ENCODE data around the gene REV3L. TPM values are rescaled to one million over a fixed set of nuclear protein-coding genes. Genes with fewer than 3 reads are reported as not detected.

The REV3L gene
- total and polyA plus RNA-seq, 4 donors = 8.8 to 91.4 (median 19.8) TPM

DNA sequence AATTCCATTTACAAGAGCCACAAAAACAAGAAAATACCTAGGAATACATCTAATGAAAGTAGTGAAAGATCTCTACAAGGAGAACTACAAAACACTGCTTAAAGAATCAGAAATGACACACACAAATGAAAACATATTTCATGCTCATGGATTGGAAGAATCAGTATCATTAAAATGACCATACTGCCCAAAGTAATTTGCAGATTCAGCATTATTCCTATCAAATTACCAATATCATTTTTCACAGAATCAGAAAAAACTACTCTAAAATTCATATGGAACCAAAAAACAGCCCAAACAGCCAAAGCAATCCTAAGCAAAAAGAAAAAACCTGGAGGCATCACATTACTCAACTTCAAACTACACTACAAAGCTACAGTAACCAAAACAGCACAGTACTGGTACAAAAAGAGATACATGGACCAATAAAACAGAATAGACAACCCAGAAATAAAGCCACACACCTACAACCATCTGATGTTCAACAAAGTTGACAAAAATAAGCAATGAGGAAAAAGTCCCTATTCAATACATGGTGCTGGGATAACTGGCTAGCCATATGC is 24.3 kb downstream of the REV3L start:
- no peak for DNase-seq
- no peak for ATAC-seq (ENCODE audit: insufficient read depth, low FRiP score)
- H3K4me1 ChIP-seq (ENCODE audit: control insufficient read depth in 5 of 5, insufficient read depth in 5 of 5, low read length in 5 of 5) = peaks cover 0 to 10% (median 7%) of the 10 kb centered on the region in 5 donors
- H3K27ac ChIP-seq (ENCODE audit: low read depth in 1 of 2, low read length in 1 of 2) = no peak overlapping the region
- peaks cover 0 to 10% (median 6%) of the 10 kb centered on the region in 4 donors for H3K36me3 ChIP-seq (ENCODE audit: control insufficient read depth in 4 of 4, insufficient read depth in 4 of 4, low read length in 4 of 4)
- H3K4me3 ChIP-seq = no peak overlapping the region
- H3K9ac ChIP-seq (ENCODE audit: insufficient read depth in 1 of 2, low read length in 2 of 2) = no peak overlapping the region
- H3K27me3 ChIP-seq (ENCODE audit: control insufficient read depth in 3 of 3, insufficient read depth in 3 of 3, low read length in 2 of 3) = no peaks in the 10 kb centered on the region
- peaks cover 0 to 4% (median 3%) of the 10 kb centered on the region in 4 donors for H3K9me3 ChIP-seq (ENCODE audit: control insufficient read depth in 4 of 4, insufficient read depth in 3 of 4, low read length in 3 of 4)
- TF ChIP-seq, protein P1, sequence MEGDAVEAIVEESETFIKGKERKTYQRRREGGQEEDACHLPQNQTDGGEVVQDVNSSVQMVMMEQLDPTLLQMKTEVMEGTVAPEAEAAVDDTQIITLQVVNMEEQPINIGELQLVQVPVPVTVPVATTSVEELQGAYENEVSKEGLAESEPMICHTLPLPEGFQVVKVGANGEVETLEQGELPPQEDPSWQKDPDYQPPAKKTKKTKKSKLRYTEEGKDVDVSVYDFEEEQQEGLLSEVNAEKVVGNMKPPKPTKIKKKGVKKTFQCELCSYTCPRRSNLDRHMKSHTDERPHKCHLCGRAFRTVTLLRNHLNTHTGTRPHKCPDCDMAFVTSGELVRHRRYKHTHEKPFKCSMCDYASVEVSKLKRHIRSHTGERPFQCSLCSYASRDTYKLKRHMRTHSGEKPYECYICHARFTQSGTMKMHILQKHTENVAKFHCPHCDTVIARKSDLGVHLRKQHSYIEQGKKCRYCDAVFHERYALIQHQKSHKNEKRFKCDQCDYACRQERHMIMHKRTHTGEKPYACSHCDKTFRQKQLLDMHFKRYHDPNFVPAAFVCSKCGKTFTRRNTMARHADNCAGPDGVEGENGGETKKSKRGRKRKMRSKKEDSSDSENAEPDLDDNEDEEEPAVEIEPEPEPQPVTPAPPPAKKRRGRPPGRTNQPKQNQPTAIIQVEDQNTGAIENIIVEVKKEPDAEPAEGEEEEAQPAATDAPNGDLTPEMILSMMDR (IDR thresholded peaks at IDR 0.05; ENCODE audit: control extremely low read depth, extremely low read depth) = no peak

DNA sequence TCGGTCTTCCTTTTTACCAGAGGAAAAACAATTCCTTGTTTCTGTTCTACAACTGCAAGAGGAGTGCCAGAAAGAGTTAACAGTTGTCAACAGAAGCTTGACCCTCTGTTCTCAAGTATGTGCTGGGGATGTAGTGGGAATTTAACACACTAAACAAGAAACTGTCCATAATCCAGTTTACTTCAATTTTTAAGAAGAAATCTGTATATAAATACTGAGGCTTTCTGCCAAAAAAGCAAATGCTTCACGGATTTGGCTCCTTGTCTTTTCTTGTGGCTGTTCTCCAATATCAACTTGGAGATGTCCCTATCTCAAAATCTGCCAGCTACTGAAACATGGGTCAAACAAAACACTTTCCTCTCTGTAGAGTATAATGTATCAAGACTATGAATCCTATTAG is 26.8 kb downstream of the REV3L start:
- TF ChIP-seq, protein P1 (IDR thresholded peaks at IDR 0.05; ENCODE audit: control extremely low read depth, extremely low read depth) = no peak
- Histone ChIP-seq H3K4me3 (no peak overlapping the region), H3K4me1 (ENCODE audit: control insufficient read depth in 5 of 5, insufficient read depth in 5 of 5, low read length in 5 of 5) (peaks cover 0 to 10% (median 4%) of the 10 kb centered on the region in 5 donors), H3K27me3 (ENCODE audit: control insufficient read depth in 3 of 3, insufficient read depth in 3 of 3, low read length in 2 of 3) (no peaks in the 10 kb centered on the region), H3K9me3 (ENCODE audit: control insufficient read depth in 4 of 4, insufficient read depth in 3 of 4, low read length in 3 of 4) (peaks cover 0 to 4% (median 3%) of the 10 kb centered on the region in 4 donors), H3K36me3 (ENCODE audit: control insufficient read depth in 4 of 4, insufficient read depth in 4 of 4, low read length in 4 of 4) (peaks cover 0 to 10% (median 6%) of the 10 kb centered on the region in 4 donors), H3K27ac (ENCODE audit: low read depth in 1 of 2, low read length in 1 of 2) (no peak overlapping the region), H3K9ac (ENCODE audit: insufficient read depth in 1 of 2, low read length in 2 of 2) (no peak overlapping the region)
- ATAC-seq (ENCODE audit: insufficient read depth, low FRiP score) (no peak), DNase-seq (peak; percentile 41 to 89 (median 89))
- 41 to 67% methylated on average over 2 of the region's 2 CpGs for WGBS, 2 donors

DNA sequence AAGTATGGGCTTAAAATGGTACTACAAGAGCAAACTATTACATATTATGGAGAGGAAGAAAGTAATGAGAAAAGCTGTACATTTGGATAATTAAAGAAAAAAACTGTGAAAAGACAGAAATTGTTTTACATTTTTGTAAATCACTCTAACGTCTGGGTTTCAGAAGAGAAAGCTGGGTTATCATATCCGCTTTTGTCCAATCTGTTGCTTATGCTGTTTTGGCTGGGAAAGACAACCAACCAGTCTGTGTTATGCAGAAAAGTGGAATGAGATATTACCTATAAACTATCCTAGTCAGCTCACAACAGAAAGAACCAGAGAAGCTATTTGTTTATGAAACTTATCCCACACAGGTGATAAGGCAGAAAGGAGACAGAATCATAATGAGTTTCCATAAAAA is 32.4 kb downstream of the REV3L start:
- WGBS, 2 donors = 88 to 91% methylated on average over 2 of the region's 2 CpGs
- TF ChIP-seq, protein P1 (IDR thresholded peaks at IDR 0.05; ENCODE audit: control extremely low read depth, extremely low read depth) = no peak
- H3K36me3 ChIP-seq (ENCODE audit: control insufficient read depth in 4 of 4, insufficient read depth in 4 of 4, low read length in 4 of 4) = peaks cover 0 to 4% (median 0%) of the 10 kb centered on the region in 4 donors
- no peak overlapping the region for H3K27ac ChIP-seq (ENCODE audit: low read depth in 1 of 2, low read length in 1 of 2)
- H3K9me3 ChIP-seq (ENCODE audit: control insufficient read depth in 4 of 4, insufficient read depth in 3 of 4, low read length in 3 of 4) = no peaks in the 10 kb centered on the region
- H3K4me3 ChIP-seq = no peak overlapping the region
- no peaks in the 10 kb centered on the region for H3K27me3 ChIP-seq (ENCODE audit: control insufficient read depth in 3 of 3, insufficient read depth in 3 of 3, low read length in 2 of 3)
- DNase-seq (no peak), ATAC-seq (ENCODE audit: insufficient read depth, low FRiP score) (no peak)
- peaks cover 0 to 5% (median 4%) of the 10 kb centered on the region in 5 donors for H3K4me1 ChIP-seq (ENCODE audit: control insufficient read depth in 5 of 5, insufficient read depth in 5 of 5, low read length in 5 of 5)
- H3K9ac ChIP-seq (ENCODE audit: insufficient read depth in 1 of 2, low read length in 2 of 2) = no peak overlapping the region

DNA sequence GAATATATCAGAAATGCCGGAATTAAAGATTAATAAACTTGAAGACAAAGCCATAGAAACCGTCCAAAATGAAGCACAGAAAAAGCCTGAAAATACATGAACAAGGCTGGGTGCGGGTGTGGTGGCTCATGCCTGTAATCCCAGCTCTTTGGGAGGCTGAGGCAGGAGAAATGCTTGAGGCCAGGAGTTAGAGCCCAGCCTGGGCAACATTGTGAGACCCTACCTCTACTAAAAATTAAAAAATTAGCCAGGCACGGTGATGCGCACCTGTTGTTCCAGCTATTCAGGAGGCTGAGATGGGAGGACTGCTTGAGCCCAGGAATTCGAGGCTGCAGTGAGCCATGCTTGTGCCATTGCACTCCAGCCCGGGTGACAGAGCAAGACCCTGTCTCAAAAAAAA is 32.9 kb downstream of the REV3L start:
- TF ChIP-seq, protein P1 (IDR thresholded peaks at IDR 0.05; ENCODE audit: control extremely low read depth, extremely low read depth) = no peak
- peaks cover 0 to 6% (median 2%) of the 10 kb centered on the region in 5 donors for H3K4me1 ChIP-seq (ENCODE audit: control insufficient read depth in 5 of 5, insufficient read depth in 5 of 5, low read length in 5 of 5)
- H3K9me3 ChIP-seq (ENCODE audit: control insufficient read depth in 4 of 4, insufficient read depth in 3 of 4, low read length in 3 of 4) = no peaks in the 10 kb centered on the region
- ATAC-seq (ENCODE audit: insufficient read depth, low FRiP score) (no peak), DNase-seq (no peak)
- H3K36me3 ChIP-seq (ENCODE audit: control insufficient read depth in 4 of 4, insufficient read depth in 4 of 4, low read length in 4 of 4) = peaks cover 0 to 3% (median 0%) of the 10 kb centered on the region in 4 donors
- H3K27me3 ChIP-seq (ENCODE audit: control insufficient read depth in 3 of 3, insufficient read depth in 3 of 3, low read length in 2 of 3) = no peaks in the 10 kb centered on the region
- 97% methylated on average over 7 of the region's 7 CpGs for whole genome bisulfite sequencing, 2 donors
- H3K4me3 ChIP-seq = no peak overlapping the region
- no peak overlapping the region for H3K9ac ChIP-seq (ENCODE audit: insufficient read depth in 1 of 2, low read length in 2 of 2)
- no peak overlapping the region for H3K27ac ChIP-seq (ENCODE audit: low read depth in 1 of 2, low read length in 1 of 2)

Data from lung (tissue), 12 donors.